SK-N-DZ (cell line): ENCODE measurements around the gene SEPTIN12.
"Not testable (repeated sequence)": the region's sequence is repeated elsewhere in the genome, so short reads cannot be mapped to it uniquely, and the experiment has no call there.

ENCODE experiments used
- DNase-seq: peaks from one replicate; pipeline ENCODE4 v3.0.0-alpha.2; 2015; ENCODE audit warnings: low spot score

SEPTIN12 gene

GRCh38 chr16:4784444-4784987, 3.6 kb downstream of the SEPTIN12 start:
- DNase-seq: not testable (repeated sequence)

GRCh38 chr16:4783951-4784336, 4.2 kb downstream of the SEPTIN12 start:
- DNase-seq: no peak

GRCh38 chr16:4783251-4783950, 4.7 kb downstream of the SEPTIN12 start:
- DNase-seq: no peak

GRCh38 chr16:4780235-4780634, 7.9 kb downstream of the SEPTIN12 start:
- DNase-seq: no peak

GRCh38 chr16:4778050-4778392, 10.1 kb downstream of the SEPTIN12 start:
- DNase-seq: no peak

GRCh38 chr16:4777339-4778049, 10.7 kb downstream of the SEPTIN12 start:
- DNase-seq: no peak

GRCh38 chr16:4776141-4776705, 11.9 kb downstream of the SEPTIN12 start:
- DNase-seq: no peak

- DNase-seq: no peak
Observed at GRCh38 chr16:4775005-4775404, 13.1 kb downstream of the SEPTIN12 start.

- DNase-seq: no peak
Observed at GRCh38 chr16:4772351-4772750, 15.8 kb downstream of the SEPTIN12 start.

GRCh38 chr16:4771646-4772045, 16.5 kb downstream of the SEPTIN12 start:
- peak; percentile 76 for DNase-seq

GRCh38 chr16:4769306-4769638, 18.9 kb downstream of the SEPTIN12 start:
- DNase-seq: no peak

GRCh38 chr16:4768549-4769305, 19.4 kb downstream of the SEPTIN12 start:
- peak; percentile 97 for DNase-seq

- DNase-seq: no peak
Observed at GRCh38 chr16:4767872-4768548, 20.1 kb downstream of the SEPTIN12 start.

- peak; percentile 95 for DNase-seq
Observed at GRCh38 chr16:4766875-4767628, 21.1 kb downstream of the SEPTIN12 start, which contains the start of gene ZNF500. Gene ZNF500, minus strand, starts transcription at chr16:4767162. Its CDS starts 1,184 bp downstream, at chr16:4765978.

- no peak for DNase-seq
Observed at GRCh38 chr16:4765511-4766474, 22.4 kb downstream of the SEPTIN12 start.

GRCh38 chr16:4763791-4764190, 24.4 kb downstream of the SEPTIN12 start:
- DNase-seq: no peak

- DNase-seq: no peak
Observed at GRCh38 chr16:4762205-4762604, 25.9 kb downstream of the SEPTIN12 start.

- no peak for DNase-seq
Observed at GRCh38 chr16:4760221-4760910, 27.8 kb downstream of the SEPTIN12 start.

- no peak for DNase-seq
Observed at GRCh38 chr16:4755687-4756086, 32.5 kb downstream of the SEPTIN12 start.
